Measurements from ENCODE around the gene HTR4.

DNA sequence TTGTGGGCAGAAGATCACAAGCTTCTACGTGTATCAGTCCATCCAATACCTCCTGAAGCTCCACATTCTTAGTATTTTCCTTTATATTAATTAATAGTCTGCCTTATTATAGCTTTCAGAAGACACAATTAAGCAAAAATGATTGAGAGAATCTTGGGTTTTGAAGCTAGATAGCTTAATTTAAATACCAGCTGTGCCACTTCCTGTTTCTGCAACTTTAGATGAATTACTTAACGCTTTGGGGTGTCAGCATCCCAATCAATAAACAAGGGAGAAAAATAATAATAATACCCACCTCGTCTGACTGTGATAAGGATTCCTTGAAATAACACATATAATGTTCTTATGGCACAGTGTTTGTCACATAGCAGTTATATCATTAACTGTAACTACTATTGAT is 44.7 kb upstream of the HTR4 start:
- TF ChIP-seq ZNF274 (IDR thresholded peaks at IDR 0.05; ENCODE audit: low read depth, low read length) (no peak), YY1 (IDR thresholded peaks at IDR 0.05; ENCODE audit: insufficient read depth, insufficient read length) (no peak), SUZ12 (IDR thresholded peaks at IDR 0.05; ENCODE audit: extremely low read depth, insufficient read depth, insufficient read length) (no peak)
